SK-N-SH treated with all-trans-retinoic acid at 6 μM for 48 hours (cell line): ENCODE results near the gene SH3YL1.

Source experiments
- ATAC-seq: fragments of 200-7000 bp; cut with Tn5 transposase; 3 replicates; pipeline ENCODE4 v1.9.1; 2020; ENCODE audit warnings: mild to moderate bottlenecking, moderate library complexity
- ARNTL ChIP-seq: fragments of 450-650 bp; formaldehyde crosslinking; IDR thresholded peaks from 2 replicates; pipeline ENCODE4 v1.5.0; 2020; ENCODE audit warnings: low read depth, mild to moderate bottlenecking, moderate library complexity, borderline replicate concordance
- BACH2 ChIP-seq: fragments of 250-450 bp; sonication (Bioruptor Pico); IDR thresholded peaks from 2 replicates; pipeline ENCODE4 v1.9.0; 2021; ENCODE audit warnings: mild to moderate bottlenecking, borderline replicate concordance
- CREB5 ChIP-seq: fragments of 250-450 bp; sonication (Bioruptor Pico); IDR thresholded peaks from 2 replicates; pipeline ENCODE4 v1.5.1; 2020; ENCODE audit warnings: low read depth, mild to moderate bottlenecking, moderate library complexity
- ESRRG ChIP-seq: fragments of 250-450 bp; sonication (Bioruptor Pico); IDR thresholded peaks from 2 replicates; pipeline ENCODE4 v1.6.1; 2021; ENCODE audit warnings: mild to moderate bottlenecking
- GLIS3 ChIP-seq: fragments of 250-450 bp; sonication (Bioruptor Pico); IDR thresholded peaks from 2 replicates; pipeline ENCODE4 v1.5.0; 2020; ENCODE audit warnings: mild to moderate bottlenecking, moderate library complexity
- ISL1 ChIP-seq: fragments of 250-450 bp; sonication (Bioruptor Pico); IDR thresholded peaks from 2 replicates; pipeline ENCODE4 v2.1.2; 2022; ENCODE audit warnings: mild to moderate bottlenecking, moderate library complexity
- PATZ1 ChIP-seq: fragments of 250-450 bp; sonication (Bioruptor Pico); IDR thresholded peaks from 2 replicates; pipeline ENCODE4 v1.8.0; 2020; ENCODE audit warnings: mild to moderate bottlenecking, moderate library complexity, borderline replicate concordance
- PPARA ChIP-seq: fragments of 250-450 bp; sonication (Bioruptor Pico); IDR thresholded peaks from 2 replicates; pipeline ENCODE4 v1.5.0; 2020; ENCODE audit warnings: mild to moderate bottlenecking, borderline replicate concordance
- SNAI2 ChIP-seq: fragments of 250-450 bp; sonication (Bioruptor Pico); IDR thresholded peaks from 2 replicates; pipeline ENCODE4 v1.5.0; 2020; ENCODE audit warnings: mild to moderate bottlenecking, moderate library complexity
- TCF4 ChIP-seq: fragments of 250-450 bp; sonication (Bioruptor Pico); IDR thresholded peaks from 2 replicates; pipeline ENCODE4 v1.8.0; 2021; ENCODE audit warnings: mild to moderate bottlenecking, moderate library complexity, borderline replicate concordance
- TOX ChIP-seq: fragments of 250-450 bp; sonication (Bioruptor Pico); IDR thresholded peaks from 2 replicates; pipeline ENCODE4 v1.8.0; 2021; ENCODE audit warnings: mild to moderate bottlenecking, moderate library complexity, borderline replicate concordance
- TSHZ2 ChIP-seq: fragments of 250-450 bp; sonication (Bioruptor Pico); IDR thresholded peaks from 2 replicates; pipeline ENCODE4 v1.5.0; 2020; ENCODE audit warnings: mild to moderate bottlenecking, moderate library complexity
- ZC3H10 ChIP-seq: fragments of 250-450 bp; sonication (Bioruptor Pico); IDR thresholded peaks from 2 replicates; pipeline ENCODE4 v1.5.1; 2021; ENCODE audit warnings: mild to moderate bottlenecking, moderate library complexity
- ZFP3 ChIP-seq: fragments of 250-450 bp; sonication (Bioruptor Pico); IDR thresholded peaks from 2 replicates; pipeline ENCODE4 v1.5.0; 2020; ENCODE audit warnings: mild to moderate bottlenecking, moderate library complexity
- ZNF565 ChIP-seq: fragments of 450-650 bp; formaldehyde crosslinking; conservative IDR thresholded peaks from 2 replicates; pipeline ENCODE4 v1.5.0; 2020; ENCODE audit warnings: low read depth, mild to moderate bottlenecking, moderate library complexity
- ZNF70 ChIP-seq: fragments of 450-650 bp; formaldehyde crosslinking; IDR thresholded peaks from 2 replicates; pipeline ENCODE4 v1.5.0; 2020; ENCODE audit warnings: mild to moderate bottlenecking, moderate library complexity
- ZNF8 ChIP-seq: fragments of 450-650 bp; formaldehyde crosslinking; IDR thresholded peaks from 2 replicates; pipeline ENCODE4 v1.5.0; 2020; ENCODE audit warnings: mild to moderate bottlenecking, moderate library complexity
- TF ChIP-seq, protein P1 (sequence below): fragments of 250-450 bp; sonication (Bioruptor Pico); IDR thresholded peaks from 2 replicates; pipeline ENCODE4 v1.8.0; 2021; ENCODE audit warnings: low read depth, mild to moderate bottlenecking, moderate library complexity, borderline replicate concordance
- TF ChIP-seq, protein P2 (sequence below): fragments of 250-450 bp; sonication (Bioruptor Pico); IDR thresholded peaks from 2 replicates; pipeline ENCODE4 v1.5.1; 2021; ENCODE audit warnings: mild to moderate bottlenecking, moderate library complexity

SH3YL1 gene

DNA sequence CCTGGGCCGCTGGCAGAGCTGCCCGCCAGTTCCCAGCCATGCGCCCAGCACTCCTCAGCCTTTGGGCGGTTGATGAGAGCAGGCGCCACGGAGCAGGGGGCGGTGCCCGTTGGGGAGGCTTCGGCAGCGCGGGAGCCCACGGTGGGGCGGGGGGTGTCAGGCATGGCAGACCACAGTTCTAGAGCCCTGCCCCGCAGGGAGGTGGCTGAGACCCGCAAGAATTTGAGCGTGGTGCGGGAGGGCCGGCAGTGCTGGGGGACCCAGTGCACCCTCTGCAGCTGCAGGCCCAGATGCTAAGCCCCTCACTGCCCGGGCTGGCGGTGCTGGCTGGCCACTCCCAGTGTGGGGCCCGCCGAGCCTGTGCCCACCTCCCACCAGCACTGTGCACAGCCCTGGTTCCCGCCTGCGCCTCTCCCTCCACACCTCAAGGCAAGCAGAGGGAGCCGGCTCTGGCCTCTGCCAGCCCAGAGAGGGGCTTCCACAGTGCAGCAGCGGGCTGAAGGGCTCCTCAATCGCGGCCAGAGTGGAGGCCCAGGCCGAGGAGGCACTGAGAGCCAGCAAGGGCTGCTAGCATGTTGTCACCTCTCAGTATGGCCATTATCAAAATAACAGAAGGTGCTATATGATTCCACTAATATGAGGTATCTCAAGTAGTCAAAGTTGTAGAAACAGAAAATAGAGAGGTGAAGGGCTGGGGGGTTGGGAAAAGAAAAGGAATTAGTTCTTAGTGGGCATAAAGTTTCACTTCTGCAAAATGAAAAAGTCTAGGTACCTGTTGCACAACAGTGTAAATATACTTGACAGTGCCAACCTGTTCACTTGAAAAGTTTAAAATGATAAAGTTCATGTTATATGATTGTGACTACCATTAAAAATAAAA is 72.3 kb downstream of the SH3YL1 start:
- no peak for TF ChIP-seq ZC3H10 (CRISPR knock-in tag)
- ATAC-seq = no peak

GRCh38 chr2:187825-188224 is 76.0 kb downstream of the SH3YL1 start:
- no peak for ATAC-seq
- no peak for TF ChIP-seq PATZ1 (CRISPR knock-in tag)
- no peak for TF ChIP-seq BACH2 (CRISPR knock-in tag)
- TF ChIP-seq, all 23 proteins: peak for 0

- ATAC-seq = no peak
- no peak for TF ChIP-seq PATZ1 (CRISPR knock-in tag)
- TF ChIP-seq, protein P1, sequence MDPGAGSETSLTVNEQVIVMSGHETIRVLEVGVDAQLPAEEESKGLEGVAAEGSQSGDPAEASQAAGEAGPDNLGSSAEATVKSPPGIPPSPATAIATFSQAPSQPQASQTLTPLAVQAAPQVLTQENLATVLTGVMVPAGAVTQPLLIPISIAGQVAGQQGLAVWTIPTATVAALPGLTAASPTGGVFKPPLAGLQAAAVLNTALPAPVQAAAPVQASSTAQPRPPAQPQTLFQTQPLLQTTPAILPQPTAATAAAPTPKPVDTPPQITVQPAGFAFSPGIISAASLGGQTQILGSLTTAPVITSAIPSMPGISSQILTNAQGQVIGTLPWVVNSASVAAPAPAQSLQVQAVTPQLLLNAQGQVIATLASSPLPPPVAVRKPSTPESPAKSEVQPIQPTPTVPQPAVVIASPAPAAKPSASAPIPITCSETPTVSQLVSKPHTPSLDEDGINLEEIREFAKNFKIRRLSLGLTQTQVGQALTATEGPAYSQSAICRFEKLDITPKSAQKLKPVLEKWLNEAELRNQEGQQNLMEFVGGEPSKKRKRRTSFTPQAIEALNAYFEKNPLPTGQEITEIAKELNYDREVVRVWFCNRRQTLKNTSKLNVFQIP (CRISPR knock-in tag) = no peak
- TF ChIP-seq ZNF8 (CRISPR knock-in tag) = no peak
- no peak for TF ChIP-seq TOX (CRISPR knock-in tag)
- TF ChIP-seq PPARA (CRISPR knock-in tag) = no peak
- no peak for TF ChIP-seq ZNF70
- TF ChIP-seq, protein P2, sequence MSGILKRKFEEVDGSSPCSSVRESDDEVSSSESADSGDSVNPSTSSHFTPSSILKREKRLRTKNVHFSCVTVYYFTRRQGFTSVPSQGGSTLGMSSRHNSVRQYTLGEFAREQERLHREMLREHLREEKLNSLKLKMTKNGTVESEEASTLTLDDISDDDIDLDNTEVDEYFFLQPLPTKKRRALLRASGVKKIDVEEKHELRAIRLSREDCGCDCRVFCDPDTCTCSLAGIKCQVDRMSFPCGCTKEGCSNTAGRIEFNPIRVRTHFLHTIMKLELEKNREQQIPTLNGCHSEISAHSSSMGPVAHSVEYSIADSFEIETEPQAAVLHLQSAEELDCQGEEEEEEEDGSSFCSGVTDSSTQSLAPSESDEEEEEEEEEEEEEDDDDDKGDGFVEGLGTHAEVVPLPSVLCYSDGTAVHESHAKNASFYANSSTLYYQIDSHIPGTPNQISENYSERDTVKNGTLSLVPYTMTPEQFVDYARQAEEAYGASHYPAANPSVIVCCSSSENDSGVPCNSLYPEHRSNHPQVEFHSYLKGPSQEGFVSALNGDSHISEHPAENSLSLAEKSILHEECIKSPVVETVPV (CRISPR knock-in tag) = no peak
- no peak for TF ChIP-seq ZC3H10 (CRISPR knock-in tag)
- no peak for TF ChIP-seq SNAI2
- TF ChIP-seq ISL1 (CRISPR knock-in tag) = no peak
- TF ChIP-seq TSHZ2 = no peak
- no peak for TF ChIP-seq TCF4
- TF ChIP-seq ZFP3 (CRISPR knock-in tag) = no peak
- no peak for TF ChIP-seq ZNF565
- no peak for TF ChIP-seq ARNTL (CRISPR knock-in tag)
- TF ChIP-seq GLIS3 (CRISPR knock-in tag) = no peak
- TF ChIP-seq CREB5 (CRISPR knock-in tag) = no peak
- no peak for TF ChIP-seq ESRRG (CRISPR knock-in tag)
Observed at GRCh38 chr2:185221-185620, 78.6 kb downstream of the SH3YL1 start.
